Smooth muscle cell (in vitro differentiated cells): ENCODE results near the gene ABCA3. TPM values are rescaled to one million over a fixed set of nuclear protein-coding genes. Genes with fewer than 3 reads are reported as not detected.

Experiments
- DNase-seq: peaks from one replicate; lab custom pipeline; 2025; ENCODE audit not compliant: unreplicated experiment; lab: John Stamatoyannopoulos, UW
- H2AFZ ChIP-seq: fragments of 200-600 bp; sonication (generic); 2 replicates; pipeline ENCODE4 v1.6.0; 2016; ENCODE audit warnings: antibody characterized with exemption, low read depth, mild to moderate bottlenecking
- H3F3A ChIP-seq: fragments of 200-600 bp; sonication (generic); 2 replicates; pipeline ENCODE4 v1.6.0; 2017; ENCODE audit warnings: antibody characterized with exemption, low read depth
- H3K27ac ChIP-seq: fragments of 200-600 bp; sonication (generic); 2 replicates; pipeline ENCODE4 v1.5.1; 2016; ENCODE audit warnings: low read depth, mild to moderate bottlenecking
- H3K27me3 ChIP-seq: fragments of 200-600 bp; sonication (generic); 2 replicates; pipeline ENCODE4 v1.6.1; 2016; ENCODE audit warnings: low read depth, mild to moderate bottlenecking
- H3K36me3 ChIP-seq: fragments of 200-600 bp; sonication (generic); 2 replicates; pipeline ENCODE4 v1.5.1; 2016; ENCODE audit warnings: low read depth
- H3K4me1 ChIP-seq: fragments of 200-600 bp; sonication (generic); 2 replicates; pipeline ENCODE4 v1.5.1; 2016; ENCODE audit warnings: low read depth
- H3K4me2 ChIP-seq: fragments of 200-600 bp; sonication (generic); 2 replicates; pipeline ENCODE4 v1.6.0; 2016; ENCODE audit warnings: mild to moderate bottlenecking
- H3K4me3 ChIP-seq: fragments of 200-600 bp; sonication (generic); 2 replicates; pipeline ENCODE4 v1.5.1; 2016; ENCODE audit warnings: mild to moderate bottlenecking
- H3K79me2 ChIP-seq: fragments of 200-600 bp; sonication (generic); 2 replicates; pipeline ENCODE4 v1.6.0; 2016; ENCODE audit warnings: low read depth, mild to moderate bottlenecking
- H3K9ac ChIP-seq: fragments of 200-600 bp; sonication (generic); 2 replicates; pipeline ENCODE4 v1.6.0; 2016; ENCODE audit warnings: low read depth
- H3K9me3 ChIP-seq: fragments of 200-600 bp; sonication (generic); replicated peaks from 2 replicates; pipeline ENCODE4 v1.5.1; 2016; ENCODE audit warnings: low read depth
- H4K20me1 ChIP-seq: fragments of 200-600 bp; sonication (generic); 2 replicates; pipeline ENCODE4 v1.6.0; 2016; ENCODE audit warnings: low read depth
- WGBS: methylation state at CpG from one replicate; pipeline ENCODE4 v1.1.7; 2016; ENCODE audit warnings: low lambda C conversion rate; 5-methylcytosine and 5-hydroxymethylcytosine counted together
- polyA plus RNA-seq: library from polyadenylated mRNA; unstranded; fragments of >200 nt; fragmentation: Nextera tagmentation; extraction: Ambion mirVana; gene quantifications from 2 replicates; pipeline ENCODE4 v1.2.1, GENCODE V29; 2016
- total RNA-seq: library from RNA; depleted of rRNA; stranded (reverse); fragments of >200 nt; gene quantifications from 2 replicates; pipeline ENCODE4 v1.2.3, GENCODE V29; 2014
- TF ChIP-seq, protein P1 (sequence below): fragments of 200-600 bp; sonication (generic); IDR thresholded peaks from 2 replicates; pipeline ENCODE4 v1.5.1; 2017; ENCODE audit warnings: borderline replicate concordance, mild to moderate bottlenecking, antibody characterized with exemption; ENCODE audit not compliant: insufficient read depth, poor library complexity, severe bottlenecking

ABCA3 gene
- total and polyA plus RNA-seq, 2 experiments from 2014 or later, result 1.4 to 2.2 TPM

DNA sequence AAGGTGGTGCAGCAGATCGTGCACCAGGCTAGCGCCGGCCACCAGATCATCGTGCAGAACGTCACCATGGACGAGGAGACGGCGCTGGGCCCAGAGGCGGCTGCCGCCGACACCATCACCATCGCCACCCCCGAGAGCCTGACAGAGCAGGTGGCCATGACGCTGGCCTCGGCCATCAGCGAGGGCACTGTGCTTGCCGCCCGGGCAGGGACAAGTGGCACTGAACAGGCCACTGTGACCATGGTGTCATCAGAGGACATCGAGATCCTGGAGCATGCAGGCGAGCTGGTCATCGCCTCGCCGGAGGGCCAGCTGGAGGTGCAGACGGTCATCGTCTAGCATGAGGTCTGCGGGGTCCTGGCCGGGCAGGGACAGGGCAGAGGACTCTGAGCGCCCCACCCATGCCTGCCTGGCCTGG lies 105.3 kb downstream of the ABCA3 start:
- H3K79me2 ChIP-seq, result no peaks in the 10 kb centered on the region
- H3K4me2 ChIP-seq, result no peak overlapping the region
- H3K4me3 ChIP-seq, result no peak overlapping the region
- H3F3A ChIP-seq, result peaks cover 7% of the 10 kb centered on the region
- 98% methylated on average over 28 of the region's 28 CpGs for WGBS
- peaks cover 53% of the 10 kb centered on the region for H4K20me1 ChIP-seq
- no peak overlapping the region for H3K27ac ChIP-seq
- no peak overlapping the region for H2AFZ ChIP-seq
- TF ChIP-seq, protein P1, sequence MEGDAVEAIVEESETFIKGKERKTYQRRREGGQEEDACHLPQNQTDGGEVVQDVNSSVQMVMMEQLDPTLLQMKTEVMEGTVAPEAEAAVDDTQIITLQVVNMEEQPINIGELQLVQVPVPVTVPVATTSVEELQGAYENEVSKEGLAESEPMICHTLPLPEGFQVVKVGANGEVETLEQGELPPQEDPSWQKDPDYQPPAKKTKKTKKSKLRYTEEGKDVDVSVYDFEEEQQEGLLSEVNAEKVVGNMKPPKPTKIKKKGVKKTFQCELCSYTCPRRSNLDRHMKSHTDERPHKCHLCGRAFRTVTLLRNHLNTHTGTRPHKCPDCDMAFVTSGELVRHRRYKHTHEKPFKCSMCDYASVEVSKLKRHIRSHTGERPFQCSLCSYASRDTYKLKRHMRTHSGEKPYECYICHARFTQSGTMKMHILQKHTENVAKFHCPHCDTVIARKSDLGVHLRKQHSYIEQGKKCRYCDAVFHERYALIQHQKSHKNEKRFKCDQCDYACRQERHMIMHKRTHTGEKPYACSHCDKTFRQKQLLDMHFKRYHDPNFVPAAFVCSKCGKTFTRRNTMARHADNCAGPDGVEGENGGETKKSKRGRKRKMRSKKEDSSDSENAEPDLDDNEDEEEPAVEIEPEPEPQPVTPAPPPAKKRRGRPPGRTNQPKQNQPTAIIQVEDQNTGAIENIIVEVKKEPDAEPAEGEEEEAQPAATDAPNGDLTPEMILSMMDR, result no peak
- peaks cover 17% of the 10 kb centered on the region for H3K4me1 ChIP-seq
- H3K9me3 ChIP-seq, result no peaks in the 10 kb centered on the region
- no peak for DNase-seq
- H3K36me3 ChIP-seq, result no peaks in the 10 kb centered on the region
- no peak overlapping the region for H3K9ac ChIP-seq
- peaks cover 23% of the 10 kb centered on the region for H3K27me3 ChIP-seq

GRCh38 chr16:2234813-2235170 lies 105.7 kb downstream of the ABCA3 start:
- DNase-seq, result no peak
- over 99% methylated on average over 14 of the region's 18 CpGs for WGBS
- Histone ChIP-seq H3K4me1 (peaks cover 17% of the 10 kb centered on the region), H3K36me3 (no peaks in the 10 kb centered on the region), H3K4me3 (no peak overlapping the region), H3K4me2 (no peak overlapping the region), H3K27me3 (peaks cover 23% of the 10 kb centered on the region), H2AFZ (no peak overlapping the region), H3K9me3 (no peaks in the 10 kb centered on the region), H3K9ac (no peak overlapping the region), H3F3A (peaks cover 6% of the 10 kb centered on the region), H3K79me2 (no peaks in the 10 kb centered on the region), H3K27ac (no peak overlapping the region), H4K20me1 (peaks cover 57% of the 10 kb centered on the region)
- TF ChIP-seq, protein P1, result no peak

DNA sequence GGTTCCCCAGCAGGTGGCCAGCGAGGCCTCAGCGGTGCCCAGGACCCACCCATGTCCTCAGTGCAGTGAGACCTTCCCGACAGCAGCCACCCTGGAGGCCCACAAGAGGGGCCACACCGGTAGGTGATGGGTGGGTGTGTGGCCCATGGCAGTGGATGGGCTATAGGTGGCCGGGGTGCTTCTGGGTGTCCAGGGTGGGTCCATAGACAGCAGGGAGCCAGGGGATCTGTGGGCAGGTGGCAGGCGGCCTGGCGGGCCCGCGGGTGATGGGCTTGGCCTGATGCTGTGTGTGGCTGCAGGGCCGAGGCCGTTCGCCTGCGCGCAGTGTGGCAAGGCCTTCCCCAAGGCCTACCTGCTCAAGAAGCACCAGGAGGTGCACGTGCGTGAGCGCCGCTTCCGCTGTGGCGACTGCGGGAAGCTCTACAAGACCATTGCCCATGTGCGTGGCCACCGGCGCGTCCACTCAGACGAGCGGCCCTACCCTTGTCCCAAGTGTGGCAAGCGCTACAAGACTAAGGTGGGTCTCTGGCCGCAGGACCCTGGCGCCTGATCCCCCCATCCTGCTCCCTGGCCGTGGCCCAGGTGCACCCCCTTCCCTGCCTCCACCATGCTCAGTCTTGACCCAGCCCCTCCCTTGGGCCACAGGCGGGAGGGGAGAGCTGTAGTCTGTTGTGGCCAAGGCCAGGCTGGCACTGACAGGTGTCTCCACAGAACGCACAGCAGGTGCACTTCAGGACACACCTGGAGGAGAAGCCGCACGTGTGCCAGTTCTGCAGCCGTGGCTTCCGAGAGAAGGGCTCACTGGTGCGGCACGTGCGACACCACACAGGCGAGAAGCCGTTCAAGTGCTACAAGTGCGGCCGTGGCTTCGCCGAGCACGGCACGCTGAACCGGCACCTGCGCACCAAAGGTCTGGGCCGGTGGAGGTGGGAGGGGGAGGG lies 106.4 kb downstream of the ABCA3 start:
- DNase-seq, result no peak
- Histone ChIP-seq H2AFZ (no peak overlapping the region), H3K9ac (no peak overlapping the region), H3K9me3 (no peaks in the 10 kb centered on the region), H3K4me3 (no peak overlapping the region), H3K4me1 (peaks cover 17% of the 10 kb centered on the region), H3K4me2 (no peak overlapping the region), H3K36me3 (no peaks in the 10 kb centered on the region), H3K27ac (no peak overlapping the region), H3F3A (no peaks in the 10 kb centered on the region), H3K79me2 (no peaks in the 10 kb centered on the region), H3K27me3 (peaks cover 23% of the 10 kb centered on the region), H4K20me1 (peaks cover 64% of the 10 kb centered on the region)
- 97% methylated on average over 50 of the region's 51 CpGs for WGBS
- TF ChIP-seq, protein P1, result no peak
